HepG2 (cell line): ENCODE data around the gene ZG16. TPM values are rescaled to one million over a fixed set of nuclear protein-coding genes. Genes with fewer than 3 reads are reported as not detected.

Experiments
- ATF1 ChIP-seq: IDR thresholded peaks from 2 replicates; pipeline ENCODE4 v1.6.1; 2016; ENCODE audit warnings: mild to moderate bottlenecking, control low read depth
- CBX2 ChIP-seq, 2 experiments: fragments of 200-600 bp in 1 of 2; sonication (generic); formaldehyde crosslinking in 1 of 2; IDR thresholded peaks; 2 replicates each; pipeline versions ENCODE4 v1.7.0 to v1.8.1; 2018 to 2022; ENCODE audit warnings: low read depth in 2 of 2, low read length in 1 of 2, mild to moderate bottlenecking in 1 of 2, missing genetic modification reagents in 1 of 2
- CENPBD1 ChIP-seq: sonication (generic); formaldehyde crosslinking; IDR thresholded peaks from 2 replicates; pipeline ENCODE4 v1.8.0; 2022; ENCODE audit warnings: missing genetic modification reagents, low read depth, mild to moderate bottlenecking, borderline replicate concordance
- KAT2B ChIP-seq: fragments of 150-350 bp; IDR thresholded peaks from 2 replicates; pipeline ENCODE4 v1.6.1; 2014; ENCODE audit warnings: low read depth, low read length, borderline replicate concordance
- MEIS1 ChIP-seq: sonication (generic); formaldehyde crosslinking; IDR thresholded peaks from 2 replicates; pipeline ENCODE4 v1.9.0; 2021; ENCODE audit warnings: mild to moderate bottlenecking, missing genetic modification reagents, moderate library complexity, borderline replicate concordance
- MIXL1 ChIP-seq: IDR thresholded peaks from 2 replicates; pipeline ENCODE4 v1.6.1; 2016
- SAP130 ChIP-seq: IDR thresholded peaks from 2 replicates; pipeline ENCODE4 v1.6.1; 2016; ENCODE audit warnings: low read depth
- SP2 ChIP-seq: sonication (generic); formaldehyde crosslinking; IDR thresholded peaks from 2 replicates; pipeline ENCODE4 v1.5.1; 2020; ENCODE audit warnings: mild to moderate bottlenecking, missing genetic modification reagents
- TBP ChIP-seq: sonication (generic); formaldehyde crosslinking; IDR thresholded peaks from 2 replicates; pipeline ENCODE4 v1.5.0; 2020; ENCODE audit warnings: missing genetic modification reagents
- TFAP4 ChIP-seq: sonication (generic); IDR thresholded peaks from 2 replicates; pipeline ENCODE4 v1.6.1; 2016; ENCODE audit warnings: low read depth, borderline replicate concordance
- ZBTB21 ChIP-seq: sonication (generic); formaldehyde crosslinking; IDR thresholded peaks from 2 replicates; pipeline ENCODE4 v1.4.0; 2020; ENCODE audit warnings: missing genetic modification reagents
- ZFP37 ChIP-seq: sonication (generic); formaldehyde crosslinking; IDR thresholded peaks from 2 replicates; pipeline ENCODE4 v1.4.0; 2020; ENCODE audit warnings: missing genetic modification reagents, borderline replicate concordance
- ZMYM3 ChIP-seq: sonication (generic); formaldehyde crosslinking; IDR thresholded peaks from 2 replicates; pipeline ENCODE4 v1.5.1; 2020; ENCODE audit warnings: mild to moderate bottlenecking, missing genetic modification reagents
- ZNF18 ChIP-seq: sonication (generic); formaldehyde crosslinking; IDR thresholded peaks from 2 replicates; pipeline ENCODE4 v1.8.0; 2022; ENCODE audit warnings: mild to moderate bottlenecking, missing genetic modification reagents; ENCODE audit not compliant: insufficient replicate concordance
- ZNF180 ChIP-seq: sonication (generic); formaldehyde crosslinking; IDR thresholded peaks from 2 replicates; pipeline ENCODE4 v1.4.0; 2020; ENCODE audit warnings: low read depth, missing genetic modification reagents, borderline replicate concordance
- ZNF207 ChIP-seq: fragments of 450-650 bp; IDR thresholded peaks from 2 replicates; pipeline ENCODE4 v1.6.1; 2016; ENCODE audit warnings: antibody characterized with exemption, borderline replicate concordance
- ZNF232 ChIP-seq: sonication (generic); formaldehyde crosslinking; IDR thresholded peaks from 2 replicates; pipeline ENCODE4 v1.4.0; 2020; ENCODE audit warnings: missing genetic modification reagents, borderline replicate concordance
- ZNF260 ChIP-seq: sonication (generic); formaldehyde crosslinking; IDR thresholded peaks from 2 replicates; pipeline ENCODE4 v1.4.0; 2020; ENCODE audit warnings: missing genetic modification reagents, low read depth, mild to moderate bottlenecking, borderline replicate concordance
- ZNF569 ChIP-seq: sonication (generic); formaldehyde crosslinking; IDR thresholded peaks from 2 replicates; pipeline ENCODE4 v1.5.0; 2020; ENCODE audit warnings: mild to moderate bottlenecking, missing genetic modification reagents, moderate library complexity, borderline replicate concordance
- ZNF570 ChIP-seq: sonication (generic); formaldehyde crosslinking; IDR thresholded peaks from 2 replicates; pipeline ENCODE4 v1.4.0; 2020; ENCODE audit warnings: mild to moderate bottlenecking, missing genetic modification reagents, borderline replicate concordance
- ZNF720 ChIP-seq: sonication (generic); formaldehyde crosslinking; IDR thresholded peaks from 2 replicates; pipeline ENCODE4 v1.4.0; 2020; ENCODE audit warnings: missing genetic modification reagents
- polyA plus RNA-seq, 8 experiments: library from polyadenylated mRNA; depleted of rRNA in 3 of 8; stranded (reverse) in 7 of 8; unstranded in 1 of 8; fragments of >200 nt; fragmentation: Illumina TruSeq in 4 of 8; extraction: Trizol in 4 of 8; gene quantifications; 2 replicates each; pipeline versions ENCODE4 v1.2.1 to v1.2.3, GENCODE V29; 2011 to 2016; ENCODE audit warnings: low read depth in 4 of 8, missing spikeins in 1 of 8, mixed read lengths in 1 of 8; ENCODE audit not compliant: insufficient read depth in 1 of 8
- total RNA-seq, 5 experiments: library from RNA; depleted of rRNA; stranded (reverse); fragments of >200 nt; fragmentation: Illumina TruSeq; extraction: Trizol; gene quantifications; 2 replicates each; pipeline ENCODE4 v1.2.3, GENCODE V29; 2016; ENCODE audit warnings: low read depth in 1 of 5
- TF ChIP-seq, protein P1 (sequence below): sonication (generic); formaldehyde crosslinking; IDR thresholded peaks from 2 replicates; pipeline ENCODE4 v1.8.1; 2023; ENCODE audit warnings: mild to moderate bottlenecking, missing genetic modification reagents
- TF ChIP-seq, protein P2 (sequence below): IDR thresholded peaks from 2 replicates; pipeline ENCODE4 v1.6.1; 2016; ENCODE audit warnings: missing compliant biosample characterization, missing genetic modification reagents, borderline replicate concordance

The ZG16 gene
- total and polyA plus RNA-seq, 2 of the 13 experiments (the other 11 are each of a cell fraction or from before 2014, with no cell fraction given): 0.04 to 0.07 TPM

- TF ChIP-seq, protein P1, sequence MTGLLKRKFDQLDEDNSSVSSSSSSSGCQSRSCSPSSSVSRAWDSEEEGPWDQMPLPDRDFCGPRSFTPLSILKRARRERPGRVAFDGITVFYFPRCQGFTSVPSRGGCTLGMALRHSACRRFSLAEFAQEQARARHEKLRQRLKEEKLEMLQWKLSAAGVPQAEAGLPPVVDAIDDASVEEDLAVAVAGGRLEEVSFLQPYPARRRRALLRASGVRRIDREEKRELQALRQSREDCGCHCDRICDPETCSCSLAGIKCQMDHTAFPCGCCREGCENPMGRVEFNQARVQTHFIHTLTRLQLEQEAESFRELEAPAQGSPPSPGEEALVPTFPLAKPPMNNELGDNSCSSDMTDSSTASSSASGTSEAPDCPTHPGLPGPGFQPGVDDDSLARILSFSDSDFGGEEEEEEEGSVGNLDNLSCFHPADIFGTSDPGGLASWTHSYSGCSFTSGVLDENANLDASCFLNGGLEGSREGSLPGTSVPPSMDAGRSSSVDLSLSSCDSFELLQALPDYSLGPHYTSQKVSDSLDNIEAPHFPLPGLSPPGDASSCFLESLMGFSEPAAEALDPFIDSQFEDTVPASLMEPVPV (CRISPR knock-in tag): peak; percentile 98
- peak; percentile 85; the same call in 1 of the 2 replicates for TF ChIP-seq ZFP37 (CRISPR knock-in tag)
- peak; percentile 98 for TF ChIP-seq SP2
- no peak for TF ChIP-seq ZNF570 (CRISPR knock-in tag)
- TF ChIP-seq CBX2 (IDR thresholded peaks at IDR 0.05; ENCODE audit: low read depth, low read length): no peak
- no peak; the same call in 1 of the 2 replicates for TF ChIP-seq CBX2 (CRISPR knock-in tag; IDR thresholded peaks at IDR 0.05; ENCODE audit: low read depth)
- TF ChIP-seq ATF1 (CRISPR knock-in tag): peak; percentile 79
- peak; percentile 40 for TF ChIP-seq ZNF18 (CRISPR knock-in tag)
- TF ChIP-seq MIXL1 (CRISPR knock-in tag): peak; percentile 88
- peak; percentile 98 for TF ChIP-seq SAP130 (CRISPR knock-in tag)
- TF ChIP-seq ZNF720 (CRISPR knock-in tag): 0 out of 2 replicates have a peak, but pooled peaks have one; percentile 34
- peak; percentile 79; the same call in 1 of the 2 replicates for TF ChIP-seq TBP (CRISPR knock-in tag)
- no peak for TF ChIP-seq ZNF207
- TF ChIP-seq ZMYM3 (CRISPR knock-in tag): peak; percentile 89
- peak; percentile 4; the same call in 1 of the 2 replicates for TF ChIP-seq ZBTB21 (CRISPR knock-in tag)
- TF ChIP-seq ZNF569 (CRISPR knock-in tag): no peak; the same call in 1 of the 2 replicates
- no peak for TF ChIP-seq CENPBD1 (CRISPR knock-in tag)
- TF ChIP-seq ZNF260 (CRISPR knock-in tag): 0 out of 2 replicates have a peak, but pooled peaks have one; percentile 40
- TF ChIP-seq, protein P2, sequence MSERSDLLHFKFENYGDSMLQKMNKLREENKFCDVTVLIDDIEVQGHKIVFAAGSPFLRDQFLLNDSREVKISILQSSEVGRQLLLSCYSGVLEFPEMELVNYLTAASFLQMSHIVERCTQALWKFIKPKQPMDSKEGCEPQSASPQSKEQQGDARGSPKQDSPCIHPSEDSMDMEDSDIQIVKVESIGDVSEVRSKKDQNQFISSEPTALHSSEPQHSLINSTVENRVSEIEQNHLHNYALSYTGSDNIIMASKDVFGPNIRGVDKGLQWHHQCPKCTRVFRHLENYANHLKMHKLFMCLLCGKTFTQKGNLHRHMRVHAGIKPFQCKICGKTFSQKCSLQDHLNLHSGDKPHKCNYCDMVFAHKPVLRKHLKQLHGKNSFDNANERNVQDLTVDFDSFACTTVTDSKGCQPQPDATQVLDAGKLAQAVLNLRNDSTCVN: peak; percentile 55; the same call in 1 of the 2 replicates
- 0 out of 2 replicates have a peak, but pooled peaks have one; percentile 74 for TF ChIP-seq MEIS1
- TF ChIP-seq TFAP4: no peak
- no peak for TF ChIP-seq KAT2B
- TF ChIP-seq ZNF180 (CRISPR knock-in tag): no peak
- no peak for TF ChIP-seq ZNF232
Observed at GRCh38 chr16:29790183-29790948, 12.3 kb downstream of the ZG16 start, which contains the start of gene KIF22 (continued).
